Stimulated activated CD4-positive, alpha-beta T cell treated with anti-CD3 and anti-CD28 coated beads, Interleukin-4, amount 100 ng/mL, for 48 hours (primary cell): ENCODE results near the gene EID2B.

Experiments
- DNase-seq, 2 donors: peaks; one replicate each; pipeline ENCODE4 v3.0.0-alpha.2; 2020; ENCODE audit warnings: low read depth in 2 of 2

The EID2B gene

GRCh38 chr19:39499932-39500331, 32.7 kb downstream of the EID2B start:
- no peak for DNase-seq

DNA sequence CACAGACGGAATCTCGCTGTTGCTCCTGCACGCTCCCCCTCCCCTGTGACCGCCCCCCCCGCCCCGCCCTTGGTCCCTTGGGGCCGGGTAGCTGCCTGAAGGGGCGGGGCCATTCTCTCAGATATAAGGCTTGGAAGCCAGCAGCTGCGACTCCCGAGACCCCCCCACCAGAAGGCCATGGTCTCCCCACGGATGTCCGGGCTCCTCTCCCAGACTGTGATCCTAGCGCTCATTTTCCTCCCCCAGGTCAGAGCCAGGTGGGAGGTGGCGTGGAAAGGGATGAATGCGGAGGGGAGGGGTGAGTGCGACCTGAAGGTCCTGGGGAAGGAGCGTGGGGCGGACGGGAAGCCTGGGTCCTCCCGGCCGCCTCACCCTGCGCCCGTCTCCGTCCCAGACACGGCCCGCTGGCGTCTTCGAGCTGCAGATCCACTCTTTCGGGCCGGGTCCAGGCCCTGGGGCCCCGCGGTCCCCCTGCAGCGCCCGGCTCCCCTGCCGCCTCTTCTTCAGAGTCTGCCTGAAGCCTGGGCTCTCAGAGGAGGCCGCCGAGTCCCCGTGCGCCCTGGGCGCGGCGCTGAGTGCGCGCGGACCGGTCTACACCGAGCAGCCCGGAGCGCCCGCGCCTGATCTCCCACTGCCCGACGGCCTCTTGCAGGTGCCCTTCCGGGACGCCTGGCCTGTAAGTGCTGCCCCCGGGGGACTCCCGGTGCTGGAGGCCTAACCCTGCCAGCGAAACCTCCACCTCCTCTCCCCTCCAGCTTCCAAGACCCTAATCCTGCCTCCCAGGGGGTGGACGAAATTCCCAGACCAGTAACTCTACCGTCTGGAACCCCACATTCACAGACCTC, 33.6 kb downstream of the EID2B start, which contains the start of gene DLL3:
DLL3 (plus strand) TSS at position 150 of the 845 bp plus-strand sequence; CDS start at position 178, 28 bp downstream.
- no peak for DNase-seq

- no peak for DNase-seq
These were observed 34.5 kb downstream of the EID2B start for GRCh38 chr19:39497996-39498797.

DNA sequence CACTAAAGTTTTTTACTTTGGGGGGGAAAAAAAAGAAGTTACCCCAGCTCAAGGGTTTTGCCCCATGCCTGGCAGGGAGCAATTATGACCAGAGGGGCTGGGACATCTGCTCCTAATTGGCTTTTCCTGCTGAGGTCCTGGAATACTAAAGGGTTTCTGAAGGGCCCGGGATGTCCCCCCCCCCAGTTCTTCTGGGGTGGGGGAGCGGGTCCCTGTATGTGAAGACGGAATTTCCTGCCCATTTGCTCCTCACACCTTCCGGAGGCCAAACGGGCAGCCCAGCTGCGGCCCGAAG, 35.0 kb downstream of the EID2B start:
- no peak for DNase-seq

GRCh38 chr19:39496063-39496462, 36.6 kb downstream of the EID2B start:
- no peak for DNase-seq

DNA sequence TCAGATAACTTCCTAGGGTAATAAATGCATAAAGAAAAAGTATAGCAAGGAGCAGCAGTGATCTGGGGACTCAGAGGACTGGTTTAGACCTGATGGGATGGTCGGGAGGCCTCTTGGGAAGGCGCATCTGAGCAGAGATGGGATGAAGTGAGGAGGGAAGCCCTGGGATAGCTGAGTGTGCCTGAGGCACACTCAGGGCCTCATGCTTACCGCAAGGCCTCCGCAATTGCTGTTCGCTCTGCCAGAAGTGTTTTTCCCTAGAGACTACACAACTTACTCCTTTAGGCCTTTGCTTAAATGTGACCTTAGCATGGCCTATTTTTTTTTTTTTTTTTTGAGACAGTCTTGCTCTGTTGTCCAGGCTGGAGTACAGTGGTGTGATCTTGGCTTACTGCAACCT, 38.0 kb downstream of the EID2B start:
- no peak for DNase-seq

GRCh38 chr19:39492788-39493187, 39.9 kb downstream of the EID2B start:
- no peak for DNase-seq

GRCh38 chr19:39492225-39492624, 40.4 kb downstream of the EID2B start:
- no peak for DNase-seq

- no peak for DNase-seq
These were observed 42.9 kb downstream of the EID2B start for GRCh38 chr19:39489756-39490155.

GRCh38 chr19:39483141-39483540, 49.5 kb downstream of the EID2B start:
- no peak for DNase-seq

GRCh38 chr19:39481676-39482075, 51.0 kb downstream of the EID2B start:
- no peak for DNase-seq

DNA sequence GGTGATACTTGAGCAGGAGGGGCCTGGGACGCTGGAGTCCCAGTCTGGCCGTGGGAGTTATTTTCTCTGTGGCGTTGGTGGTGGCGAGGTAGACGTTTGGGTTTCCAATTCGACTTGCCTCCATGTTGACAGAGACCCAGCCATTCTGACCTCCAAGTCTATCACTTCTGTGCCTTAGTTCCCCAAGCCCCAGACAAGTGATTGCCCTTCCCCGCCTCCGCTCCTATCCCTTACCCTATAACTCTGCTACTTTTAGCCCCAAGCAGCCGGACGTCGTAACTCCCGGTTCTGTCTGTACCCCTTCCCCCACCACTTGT, 51.5 kb downstream of the EID2B start:
- DNase-seq: no peak
